GM20431 (cell line): ENCODE data around the gene SFMBT1.
"Not testable (repeated sequence)": the region's sequence is repeated elsewhere in the genome, so short reads cannot be mapped to it uniquely, and the experiment has no call there.

Source experiments
- in situ Hi-C: fragments of 300-500 bp; cut with MseI, MboI; formaldehyde crosslinking; loops from one replicate; pipeline ENCODE4 v1.15.0; 2020; ENCODE audit warnings: low sequenced_read_pairs; ENCODE audit not compliant: unreplicated experiment

SFMBT1 gene

DNA sequence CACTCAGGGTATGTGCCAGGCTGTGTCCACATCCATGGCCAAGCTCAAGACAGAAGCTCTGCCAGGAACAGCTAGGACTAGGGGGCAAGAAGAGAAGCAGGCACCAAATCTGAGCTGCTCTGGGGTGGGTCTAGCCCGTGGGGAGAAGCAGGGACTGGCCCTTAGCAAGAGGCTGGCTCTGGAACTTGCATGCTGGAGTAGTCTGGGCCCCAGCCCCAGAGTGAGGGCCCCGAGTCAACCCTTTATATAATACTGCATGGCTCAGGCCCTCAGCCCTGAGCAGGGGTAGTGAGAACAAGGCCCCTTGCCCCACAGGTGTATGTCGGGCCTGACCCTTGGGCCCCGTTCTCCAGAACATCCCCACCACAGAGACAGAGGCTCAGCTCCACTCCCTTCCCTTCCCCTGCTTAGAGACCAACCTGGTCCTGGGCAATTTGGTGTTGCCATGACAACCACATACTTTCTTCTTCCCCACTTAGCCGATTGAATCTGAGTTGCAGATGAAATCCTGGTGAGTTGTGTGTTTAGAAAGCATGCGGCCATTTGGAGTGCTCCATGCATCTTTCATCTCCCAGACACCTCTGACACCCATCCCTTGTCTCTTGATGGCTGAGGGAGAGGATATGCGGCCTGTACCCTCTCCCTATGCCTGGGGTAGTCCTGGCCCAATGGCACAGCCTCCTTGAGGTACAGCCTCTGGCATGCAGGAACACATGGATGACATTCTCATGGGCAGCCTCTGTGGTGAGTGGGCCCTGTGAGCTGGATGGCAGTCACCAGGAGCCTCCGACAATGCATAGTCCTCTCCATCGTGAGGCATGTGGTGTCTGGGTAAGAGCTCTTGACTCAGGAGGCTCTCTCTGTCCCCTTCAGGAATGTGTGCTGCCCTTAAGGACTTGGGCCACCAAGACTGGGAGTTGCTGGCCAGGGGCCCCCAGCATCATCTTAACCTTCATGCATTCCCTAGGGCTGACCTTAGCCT, 29.2 kb upstream of the SFMBT1 start:
- in situ Hi-C loops = loop anchor here (25.0 kb wide), 1 partner anchor 338 kb away; no protein-coding TSS in a partner anchor

DNA sequence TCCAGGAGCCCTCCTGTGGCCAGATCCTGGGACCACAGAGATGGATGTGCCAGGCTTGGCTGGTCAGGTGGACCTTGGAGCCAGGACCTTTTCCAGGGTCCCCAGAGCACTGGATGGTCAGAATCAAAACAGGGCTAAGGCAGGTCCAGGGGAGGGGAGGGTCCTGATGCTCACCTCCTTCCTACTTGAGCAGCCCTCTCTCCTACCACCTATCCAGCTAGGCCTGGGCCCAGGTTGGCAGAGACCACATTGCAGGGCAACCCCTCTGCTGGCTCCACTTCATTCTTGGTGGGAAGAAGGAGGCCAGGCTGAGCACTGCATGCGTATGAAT, 28.5 kb upstream of the SFMBT1 start:
- in situ Hi-C loops = no loop called here

GRCh38 chr3:53073553-53074365, 27.9 kb upstream of the SFMBT1 start:
- in situ Hi-C loops = no loop called here

DNA sequence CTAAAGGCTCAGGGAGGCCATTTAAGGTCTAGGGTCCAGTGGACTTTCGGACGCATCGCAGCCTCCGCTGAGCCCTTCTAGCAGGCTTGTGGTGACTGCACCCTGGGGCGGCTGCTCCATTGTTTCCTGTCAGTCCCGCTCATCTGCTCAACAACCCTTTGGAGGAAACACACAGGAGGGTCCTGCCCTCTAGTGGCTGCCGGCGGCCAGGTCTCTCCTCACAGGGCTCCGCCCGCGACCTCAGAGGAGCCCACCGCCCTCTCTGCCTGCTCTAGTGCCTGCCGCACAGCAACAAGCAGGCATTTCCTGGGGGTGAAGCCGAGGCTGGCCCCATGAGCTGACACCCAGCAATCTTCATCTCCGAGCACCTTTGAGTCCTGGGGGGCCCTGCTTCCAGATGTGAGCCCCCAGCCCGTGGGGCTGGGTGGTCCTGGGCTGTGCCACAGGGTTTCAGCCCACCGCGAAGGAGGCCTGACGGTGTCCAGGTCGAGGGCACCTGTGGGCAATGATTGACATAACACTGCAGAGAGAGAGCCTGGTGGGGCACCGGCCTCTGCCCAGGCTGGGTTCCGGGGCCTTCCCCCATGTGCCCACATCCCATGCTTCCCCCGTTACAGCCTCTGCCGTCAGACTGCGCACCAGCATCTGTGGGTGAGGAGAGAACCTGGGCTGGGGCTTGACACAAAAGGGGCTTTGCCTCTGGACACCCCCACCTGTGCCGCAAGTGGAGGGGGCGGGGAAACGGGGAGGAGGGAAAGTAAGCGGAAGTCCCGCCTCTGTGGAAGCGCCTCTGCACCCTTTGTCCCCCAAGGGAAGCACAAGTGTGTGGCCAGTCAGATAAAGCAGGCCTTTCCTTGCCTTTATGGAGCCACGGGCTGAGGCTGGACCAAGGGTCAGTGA, 27.0 kb upstream of the SFMBT1 start:
- in situ Hi-C loops = no loop called here

DNA sequence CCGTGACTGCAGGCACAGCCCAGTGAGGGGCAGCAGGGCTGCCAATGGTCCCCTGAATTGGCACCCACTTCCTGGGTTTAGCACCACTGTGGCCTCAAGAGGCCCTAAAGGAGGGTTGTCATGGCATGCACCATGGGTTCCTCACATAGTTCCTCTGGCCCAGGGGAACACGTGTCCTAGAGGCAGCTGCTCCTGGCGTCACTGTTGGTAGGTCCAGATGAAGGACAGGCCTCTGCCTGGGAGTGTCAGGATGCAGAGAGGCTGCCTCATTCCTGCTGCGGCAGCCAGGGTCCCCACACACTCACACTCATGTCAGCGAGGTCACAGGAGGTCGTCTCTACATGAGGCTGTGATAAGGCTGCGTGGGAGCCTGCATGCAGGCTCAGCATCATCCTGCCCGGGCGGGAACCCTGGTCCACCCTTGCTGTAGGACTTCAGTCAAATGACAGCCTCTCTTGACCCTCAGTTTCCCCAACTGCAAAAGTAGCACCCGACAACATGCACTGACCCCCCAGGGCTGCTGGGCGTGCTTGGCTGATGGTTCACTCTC, 26.1 kb upstream of the SFMBT1 start:
- in situ Hi-C loops = no loop called here

DNA sequence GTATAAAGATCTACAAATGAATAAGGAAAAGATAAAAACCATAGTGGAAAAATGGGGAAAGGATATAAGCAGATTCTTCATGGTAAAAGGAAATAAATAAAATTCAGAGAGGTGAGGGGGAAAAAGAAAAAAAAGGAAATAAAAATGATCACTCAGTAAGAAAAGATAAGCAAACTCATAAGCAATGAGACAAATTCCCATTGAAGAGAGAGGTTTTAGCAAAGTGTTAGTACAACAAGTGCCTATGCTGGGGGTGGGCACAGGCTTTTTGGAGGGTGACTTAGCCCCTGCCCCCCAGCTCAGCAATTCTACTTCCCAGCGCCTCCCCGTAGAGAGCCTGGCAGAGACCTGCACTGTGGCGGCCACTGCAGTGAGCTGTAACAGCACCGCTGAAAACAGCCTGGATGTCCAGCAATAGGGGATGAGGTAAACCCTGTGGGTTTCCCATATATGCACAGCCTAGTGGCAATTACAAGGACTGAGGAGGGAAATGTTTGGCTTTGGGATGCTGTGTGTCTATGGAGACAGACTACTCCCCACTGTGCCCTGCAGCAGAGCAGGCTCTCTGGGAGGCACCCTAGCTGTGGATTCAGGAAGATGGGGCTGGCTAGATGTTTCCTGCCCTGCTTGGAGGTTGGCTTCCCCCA, 23.7 kb upstream of the SFMBT1 start:
- in situ Hi-C loops = no loop called here

- in situ Hi-C loops = no loop called here
Measured at GRCh38 chr3:53068176-53068575, 22.3 kb upstream of the SFMBT1 start.

DNA sequence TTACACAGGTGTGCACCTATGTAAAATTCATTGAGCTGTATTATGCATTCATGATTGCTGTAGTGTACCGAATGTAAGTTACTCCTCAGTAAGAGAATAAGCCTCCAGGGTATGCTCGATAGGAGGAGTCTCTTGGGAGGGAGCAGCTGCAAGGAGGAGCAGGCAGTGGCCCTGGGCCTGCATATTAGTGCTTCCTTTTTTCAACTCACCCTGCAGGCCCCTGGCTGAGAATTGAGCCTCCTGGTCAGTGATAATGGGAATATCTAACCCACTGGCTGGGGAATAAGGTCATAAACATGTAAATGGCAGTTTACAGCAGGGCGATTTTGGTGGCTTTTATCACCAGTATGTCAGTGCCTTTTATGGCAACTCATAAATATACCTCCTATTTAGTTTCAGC, 21.7 kb upstream of the SFMBT1 start:
- in situ Hi-C loops = no loop called here

DNA sequence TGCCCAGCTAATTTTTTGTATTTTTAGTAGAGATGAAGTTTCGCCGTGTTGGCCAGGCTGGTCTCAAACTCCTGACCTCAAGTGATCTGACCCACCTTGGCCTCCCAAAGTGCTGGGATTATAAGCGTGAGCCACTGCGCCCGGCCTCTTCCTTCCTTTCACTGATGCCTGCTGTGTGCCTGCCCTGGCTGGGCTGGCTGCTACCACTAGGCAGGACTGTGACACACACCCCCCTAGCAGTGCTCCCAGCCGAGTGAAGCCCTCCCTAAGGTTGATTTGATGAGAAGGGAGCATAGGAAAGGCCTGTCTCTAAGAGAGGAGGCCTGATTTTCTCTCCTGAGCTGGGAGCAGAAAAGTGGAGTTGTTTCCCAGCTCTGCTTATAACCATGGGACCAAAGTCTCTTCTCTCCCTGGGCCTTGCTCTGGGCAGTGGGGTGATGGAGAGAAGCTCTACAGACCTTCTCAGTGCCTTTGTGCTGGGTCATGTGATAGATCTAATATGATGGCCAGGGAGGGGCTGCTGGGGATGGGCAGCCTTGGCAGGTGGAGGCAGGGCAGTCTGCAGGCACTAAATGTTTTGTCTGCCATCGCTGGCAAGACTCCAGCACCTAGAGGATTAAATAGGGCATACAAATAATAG, 20.1 kb upstream of the SFMBT1 start:
- in situ Hi-C loops = no loop called here

DNA sequence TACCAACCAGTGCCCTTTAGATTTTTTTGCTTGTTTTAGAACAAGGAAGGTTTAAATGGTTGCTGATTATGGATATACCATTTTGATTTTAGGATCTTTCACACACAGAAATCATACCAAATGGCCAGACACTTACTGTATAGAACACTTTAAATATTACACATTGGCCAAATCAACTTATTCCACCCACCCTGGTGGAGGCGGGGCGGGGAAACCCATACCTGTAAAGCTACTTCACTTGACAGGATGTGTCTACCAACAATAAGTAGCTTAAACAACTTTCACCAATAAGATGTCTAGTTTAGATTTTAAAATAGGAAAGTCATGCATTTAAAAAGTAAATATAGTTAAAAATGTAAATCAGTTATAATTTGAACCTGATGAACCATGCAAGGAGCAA, 17.0 kb upstream of the SFMBT1 start:
- in situ Hi-C loops = no loop called here

DNA sequence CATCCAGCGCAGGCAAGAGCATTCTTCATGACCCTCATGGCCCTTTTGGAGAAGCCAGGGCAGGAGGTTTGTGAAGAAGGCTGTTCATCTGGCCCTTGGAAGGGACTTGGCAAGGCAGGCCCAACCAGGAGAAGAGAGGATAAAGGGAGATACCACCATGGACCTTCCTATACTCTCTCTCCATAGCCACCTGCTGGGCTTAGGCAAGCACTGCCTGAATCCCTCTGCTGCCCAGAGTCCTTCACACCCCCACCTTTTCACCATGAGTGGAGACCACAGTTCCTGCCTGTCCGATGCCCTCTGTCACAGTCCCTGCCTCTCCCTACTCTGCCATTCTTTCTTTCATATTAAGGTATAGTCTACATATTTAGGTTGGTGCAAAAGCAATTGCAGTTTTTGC, 10.6 kb upstream of the SFMBT1 start:
- in situ Hi-C loops = no loop called here

DNA sequence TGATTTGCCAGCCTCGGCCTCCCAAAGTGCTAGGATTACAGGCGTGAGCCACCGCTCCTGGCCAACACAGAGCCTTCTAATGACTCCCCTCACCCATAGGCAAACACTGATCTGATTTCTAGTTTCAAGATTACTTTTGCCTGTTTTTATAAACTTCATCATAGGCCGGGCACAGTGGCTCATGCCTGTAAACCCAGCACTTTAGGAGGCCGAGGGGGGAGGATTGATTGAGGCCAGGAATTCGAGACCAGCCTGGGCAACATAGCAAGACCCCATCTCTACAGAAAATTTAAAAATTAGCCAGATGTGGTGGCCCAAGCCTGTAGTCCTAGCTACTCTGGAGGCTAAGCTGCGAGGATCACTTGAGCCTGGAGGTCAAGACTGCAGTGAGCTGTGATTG, 8.4 kb upstream of the SFMBT1 start:
- in situ Hi-C loops = not testable (repeated sequence)

DNA sequence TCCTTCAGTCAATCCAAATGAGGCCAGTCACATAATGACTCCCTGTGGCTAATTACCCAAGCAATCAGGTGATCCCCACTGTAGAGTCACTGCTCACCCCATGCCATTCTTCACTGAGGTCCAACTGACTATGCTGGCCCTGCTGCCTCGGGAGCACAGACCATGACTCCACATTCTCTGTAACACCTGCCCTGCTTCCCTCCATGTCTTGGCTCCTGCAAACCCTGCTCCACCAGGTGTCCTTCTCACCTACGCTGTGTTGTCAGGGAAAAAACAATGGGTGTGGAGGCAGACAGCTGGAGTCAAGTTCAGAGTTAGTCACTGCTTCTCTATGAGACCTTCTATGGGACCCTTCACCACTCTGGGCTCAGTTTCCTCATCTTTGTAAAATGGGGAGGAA, 6.1 kb upstream of the SFMBT1 start:
- in situ Hi-C loops = no loop called here

DNA sequence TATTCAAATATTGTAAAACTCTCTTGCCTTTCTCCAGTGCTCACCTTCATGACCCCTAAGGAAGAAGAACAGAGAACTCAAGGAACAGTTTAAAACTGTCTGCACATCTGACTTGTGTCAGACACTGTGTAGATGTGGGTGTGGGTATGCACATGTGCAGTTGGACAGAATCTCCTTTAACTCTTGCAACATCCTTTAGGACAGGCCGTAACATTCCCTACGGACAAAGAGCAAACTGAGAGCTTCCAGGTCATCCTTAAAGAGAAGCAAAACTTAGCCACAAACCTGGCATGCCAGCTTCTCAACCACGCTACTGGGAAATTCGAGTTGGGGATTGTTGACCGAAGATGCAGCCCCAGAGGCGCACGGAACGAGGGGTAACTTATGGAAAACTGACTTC, 4.1 kb upstream of the SFMBT1 start:
- in situ Hi-C loops = no loop called here

- in situ Hi-C loops = no loop called here
Measured at GRCh38 chr3:53046171-53047170, 598 bp upstream of the SFMBT1 start.

GRCh38 chr3:53044711-53045517, 959 bp downstream of the SFMBT1 start:
- in situ Hi-C loops = no loop called here

DNA sequence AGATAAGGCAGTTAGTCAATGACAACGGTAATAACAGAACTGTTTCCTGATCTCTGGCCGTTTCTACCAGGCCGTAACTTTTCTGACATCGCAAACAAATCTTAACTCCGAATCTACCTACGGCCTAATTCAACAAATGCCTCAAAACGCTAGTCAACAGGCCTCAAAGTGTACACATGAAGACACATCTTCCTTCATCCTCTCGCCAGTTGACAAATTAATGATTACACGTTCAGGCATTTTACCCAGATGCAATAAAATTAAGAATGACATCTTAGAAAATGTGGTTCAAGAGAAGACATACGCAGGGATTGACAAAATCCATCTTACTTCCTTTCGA, 1.5 kb downstream of the SFMBT1 start:
- in situ Hi-C loops = no loop called here
